ENCODE measurements around the gene ADAMTSL1. TPM values are rescaled to one million over a fixed set of nuclear protein-coding genes. Genes with fewer than 3 reads are reported as not detected.
A peak's percentile ranks its signal among the peaks of the same experiment; 100 is the strongest.

The ADAMTSL1 gene
- total RNA-seq, 4 donors from 2014 or later = 13.3 to 39.7 (median 27.2) TPM

DNA sequence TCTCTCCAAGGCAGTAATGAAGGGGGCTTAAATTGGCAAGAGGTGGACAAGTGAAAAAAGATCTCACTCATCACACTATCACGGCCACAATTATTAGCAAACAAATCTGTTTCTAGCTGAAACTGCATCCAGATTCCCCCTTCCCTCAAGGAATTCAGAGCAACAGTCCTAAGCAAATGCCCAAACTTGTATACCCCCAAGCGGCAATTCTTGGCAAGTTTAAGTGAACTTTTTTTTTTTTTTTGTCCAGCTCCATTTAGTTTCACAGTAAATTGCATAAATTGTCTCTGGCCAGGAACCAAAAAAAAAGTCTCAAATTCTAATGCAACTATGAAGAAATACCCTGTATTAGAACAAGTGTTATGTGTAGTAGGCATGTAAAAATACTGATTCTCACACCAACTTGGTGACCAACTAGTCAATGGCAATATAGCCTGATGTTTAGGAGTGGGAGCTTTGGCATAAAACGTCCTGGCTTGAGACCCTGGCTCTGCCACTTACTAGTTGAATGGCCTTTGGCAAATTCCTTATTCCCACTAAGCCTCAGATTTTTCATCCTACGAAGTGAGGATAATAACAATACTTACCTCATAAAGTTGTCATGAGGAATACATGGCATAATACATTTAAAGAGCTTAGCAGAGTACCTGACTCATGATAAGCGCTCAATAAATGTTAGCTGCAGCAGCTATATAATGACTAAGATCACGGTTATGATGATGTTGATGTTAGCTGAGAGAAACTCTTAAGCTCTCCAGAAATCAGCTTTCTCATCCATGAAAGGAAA lies 193.2 kb downstream of the ADAMTSL1 start:
- 55 to 60% methylated on average over 6 of the region's 6 CpGs for WGBS, 2 donors (ENCODE audit: low coverage in 1 of 2)
- intact Hi-C loops (cut with DNase I; ENCODE audit: low total_unique reads) = no loop called here
- TF ChIP-seq POLR2A (IDR thresholded peaks at IDR 0.05) (no peak), EP300 (IDR thresholded peaks at IDR 0.05; ENCODE audit: low read depth) (no peak), POLR2AphosphoS5 (IDR thresholded peaks at IDR 0.05) (no peak)
- TF ChIP-seq, protein P1, sequence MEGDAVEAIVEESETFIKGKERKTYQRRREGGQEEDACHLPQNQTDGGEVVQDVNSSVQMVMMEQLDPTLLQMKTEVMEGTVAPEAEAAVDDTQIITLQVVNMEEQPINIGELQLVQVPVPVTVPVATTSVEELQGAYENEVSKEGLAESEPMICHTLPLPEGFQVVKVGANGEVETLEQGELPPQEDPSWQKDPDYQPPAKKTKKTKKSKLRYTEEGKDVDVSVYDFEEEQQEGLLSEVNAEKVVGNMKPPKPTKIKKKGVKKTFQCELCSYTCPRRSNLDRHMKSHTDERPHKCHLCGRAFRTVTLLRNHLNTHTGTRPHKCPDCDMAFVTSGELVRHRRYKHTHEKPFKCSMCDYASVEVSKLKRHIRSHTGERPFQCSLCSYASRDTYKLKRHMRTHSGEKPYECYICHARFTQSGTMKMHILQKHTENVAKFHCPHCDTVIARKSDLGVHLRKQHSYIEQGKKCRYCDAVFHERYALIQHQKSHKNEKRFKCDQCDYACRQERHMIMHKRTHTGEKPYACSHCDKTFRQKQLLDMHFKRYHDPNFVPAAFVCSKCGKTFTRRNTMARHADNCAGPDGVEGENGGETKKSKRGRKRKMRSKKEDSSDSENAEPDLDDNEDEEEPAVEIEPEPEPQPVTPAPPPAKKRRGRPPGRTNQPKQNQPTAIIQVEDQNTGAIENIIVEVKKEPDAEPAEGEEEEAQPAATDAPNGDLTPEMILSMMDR (IDR thresholded peaks at IDR 0.05) = no peak

DNA sequence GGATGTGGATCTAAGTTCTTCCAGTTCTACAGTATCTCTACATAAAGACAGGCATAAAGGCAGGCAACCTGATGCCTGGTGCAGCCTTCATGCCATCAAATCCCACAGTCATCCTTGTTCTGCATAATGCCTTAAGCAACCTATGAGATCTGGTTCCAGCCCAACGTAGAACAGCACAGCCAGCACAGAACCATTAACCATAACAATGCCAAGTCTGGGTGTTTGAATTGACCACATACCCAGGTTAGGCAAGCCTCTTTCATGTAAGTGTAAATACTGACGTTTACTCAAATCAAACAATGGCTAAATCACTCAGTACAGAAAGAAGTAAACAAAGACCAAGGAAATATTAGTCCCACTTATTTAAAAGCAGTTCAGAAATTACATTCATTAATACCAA lies 195.0 kb downstream of the ADAMTSL1 start:
- Histone ChIP-seq H3K27ac (no peak overlapping the region), H3K9me3 (no peaks in the 10 kb centered on the region), H3K36me3 (no peaks in the 10 kb centered on the region), H3K4me3 (no peak overlapping the region), H3K4me1 (peaks cover 0 to 13% (median 9%) of the 10 kb centered on the region in 4 donors), H3K27me3 (no peaks in the 10 kb centered on the region)
- intact Hi-C loops (cut with DNase I; ENCODE audit: low total_unique reads) (no loop called here), in situ Hi-C loops (cut with MboI; ENCODE audit: low pct_ligation_motif_present in 1 of 4, low pct_unique_long_range_greater_than_20kb in 1 of 4, low sequenced_read_pairs in 3 of 4) (no loop called here)
- TF ChIP-seq POLR2A (IDR thresholded peaks at IDR 0.05) (no peak), EP300 (IDR thresholded peaks at IDR 0.05; ENCODE audit: low read depth) (no peak), POLR2AphosphoS5 (IDR thresholded peaks at IDR 0.05) (no peak)
- TF ChIP-seq, protein P1 (IDR thresholded peaks at IDR 0.05) = no peak
- WGBS, 2 donors (ENCODE audit: low coverage in 1 of 2) = 0 to 19% methylated on average over 1 to 2 of the region's 2 CpGs
- DNase-seq = no peak

More for the DNA sequence above, 193.2 kb downstream of the ADAMTSL1 start:
- Histone ChIP-seq H3K4me1 (peaks cover 0 to 2% (median 0%) of the 10 kb centered on the region in 4 donors), H3K9me3 (no peaks in the 10 kb centered on the region), H3K4me3 (no peak overlapping the region), H3K27ac (no peak overlapping the region), H3K36me3 (no peaks in the 10 kb centered on the region), H3K27me3 (no peaks in the 10 kb centered on the region)
- in situ Hi-C loops (cut with MboI; ENCODE audit: low pct_ligation_motif_present in 1 of 4, low pct_unique_long_range_greater_than_20kb in 1 of 4, low sequenced_read_pairs in 3 of 4) = no loop called here
- DNase-seq = no peak

DNA sequence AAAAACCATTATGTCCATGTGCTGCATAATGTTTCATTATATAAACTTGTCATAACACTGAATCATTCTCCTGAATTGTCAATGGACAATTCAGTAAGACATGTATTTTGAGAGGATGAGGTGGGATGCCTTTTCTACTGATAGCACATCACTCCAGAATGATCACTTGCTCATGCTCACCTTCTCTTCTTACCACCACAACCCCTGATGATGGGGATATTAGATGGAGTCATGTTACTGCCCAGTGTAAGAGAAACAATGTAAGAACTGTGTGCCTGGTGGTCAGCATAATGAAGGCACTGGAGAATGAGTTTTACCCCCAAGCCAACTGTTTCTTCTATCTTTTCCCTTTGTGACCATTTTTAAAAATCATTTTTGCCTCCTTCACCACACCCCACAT lies 198.8 kb downstream of the ADAMTSL1 start:
- in situ Hi-C loops (cut with MboI; ENCODE audit: low pct_ligation_motif_present in 1 of 4, low pct_unique_long_range_greater_than_20kb in 1 of 4, low sequenced_read_pairs in 3 of 4) = no loop called here
- H3K27me3 ChIP-seq = no peaks in the 10 kb centered on the region
- no peaks in the 10 kb centered on the region for H3K9me3 ChIP-seq
- peak overlapping the region in 1 of 4 donors; percentile 11 for H3K27ac ChIP-seq
- no peaks in the 10 kb centered on the region for H3K36me3 ChIP-seq
- TF ChIP-seq POLR2A (IDR thresholded peaks at IDR 0.05) (no peak), EP300 (IDR thresholded peaks at IDR 0.05; ENCODE audit: low read depth) (no peak), POLR2AphosphoS5 (IDR thresholded peaks at IDR 0.05) (no peak)
- TF ChIP-seq, protein P1 (IDR thresholded peaks at IDR 0.05) = no peak
- DNase-seq = no peak
- H3K4me1 ChIP-seq = peaks cover 0 to 13% (median 9%) of the 10 kb centered on the region in 4 donors
- intact Hi-C loops (cut with DNase I; ENCODE audit: low total_unique reads) = no loop called here
- H3K4me3 ChIP-seq = no peak overlapping the region

DNA sequence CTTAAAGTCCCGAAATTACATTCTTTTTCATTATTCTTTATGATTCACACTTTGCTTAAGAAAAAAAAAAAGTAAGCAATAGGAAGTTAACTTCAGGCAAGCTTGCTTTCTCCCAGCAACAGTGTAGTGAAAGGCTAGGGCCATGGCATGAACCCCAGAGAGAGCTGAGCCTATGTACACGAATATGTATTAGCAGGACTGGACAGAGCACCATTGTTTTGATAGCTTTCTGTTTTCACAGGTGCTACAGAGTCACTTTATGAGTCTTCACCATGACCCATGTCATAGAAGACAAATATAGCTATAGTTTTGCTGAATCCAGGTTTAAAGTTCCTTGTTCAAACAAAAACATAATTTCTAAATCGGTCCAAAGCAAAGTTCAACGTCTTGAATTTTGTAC lies 199.2 kb downstream of the ADAMTSL1 start:
- WGBS, 2 donors (ENCODE audit: low coverage in 1 of 2) = 29 to 41% methylated on average over 4 of the region's 4 CpGs
- intact Hi-C loops (cut with DNase I; ENCODE audit: low total_unique reads) (no loop called here), in situ Hi-C loops (cut with MboI; ENCODE audit: low pct_ligation_motif_present in 1 of 4, low pct_unique_long_range_greater_than_20kb in 1 of 4, low sequenced_read_pairs in 3 of 4) (no loop called here)
- Histone ChIP-seq H3K4me3 (no peak overlapping the region), H3K36me3 (no peaks in the 10 kb centered on the region), H3K27ac (peak overlapping the region in 2 of 4 donors; percentile 4 to 11), H3K27me3 (no peaks in the 10 kb centered on the region), H3K4me1 (peaks cover 0 to 11% (median 9%) of the 10 kb centered on the region in 4 donors), H3K9me3 (no peaks in the 10 kb centered on the region)
- no peak for TF ChIP-seq EP300 (IDR thresholded peaks at IDR 0.05; ENCODE audit: low read depth)
- TF ChIP-seq POLR2A (IDR thresholded peaks at IDR 0.05) = no peak
- TF ChIP-seq, protein P1 (IDR thresholded peaks at IDR 0.05) = no peak
- no peak for TF ChIP-seq POLR2AphosphoS5 (IDR thresholded peaks at IDR 0.05)
- DNase-seq = no peak

All from transverse colon (tissue), 4 donors.